ENCODE measurements around the gene RBM17. TPM values are rescaled to one million over a fixed set of nuclear protein-coding genes. Genes with fewer than 3 reads are reported as not detected.
"Not testable (repeated sequence)": the region's sequence is repeated elsewhere in the genome, so short reads cannot be mapped to it uniquely, and the experiment has no call there.

The RBM17 gene
- total RNA-seq, 1 experiment from 2014 or later = 18.5 TPM

DNA sequence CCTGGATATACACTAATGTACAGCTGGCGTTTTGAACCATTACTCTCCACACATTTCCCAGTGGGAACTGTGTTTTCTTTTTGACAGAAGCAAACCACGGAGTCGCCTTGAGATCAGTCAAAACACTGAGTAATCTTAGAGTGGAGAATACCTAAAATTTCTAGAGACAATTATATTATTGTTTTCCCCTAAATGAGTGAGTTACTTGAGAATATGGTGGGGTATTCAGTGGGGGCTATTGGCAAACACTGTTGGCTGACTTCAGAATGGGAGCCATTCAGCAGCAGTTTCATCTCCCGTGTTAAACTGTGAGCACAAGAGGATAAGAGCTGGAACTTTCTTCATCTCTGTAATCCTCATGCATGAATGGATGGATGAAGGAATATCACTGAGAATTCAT lies 32.9 kb upstream of the RBM17 start:
- no peak for DNase-seq (ENCODE audit: low spot score)

GRCh38 chr10:6056411-6057135 lies 32.3 kb upstream of the RBM17 start:
- DNase-seq (ENCODE audit: low spot score) = no peak

DNA sequence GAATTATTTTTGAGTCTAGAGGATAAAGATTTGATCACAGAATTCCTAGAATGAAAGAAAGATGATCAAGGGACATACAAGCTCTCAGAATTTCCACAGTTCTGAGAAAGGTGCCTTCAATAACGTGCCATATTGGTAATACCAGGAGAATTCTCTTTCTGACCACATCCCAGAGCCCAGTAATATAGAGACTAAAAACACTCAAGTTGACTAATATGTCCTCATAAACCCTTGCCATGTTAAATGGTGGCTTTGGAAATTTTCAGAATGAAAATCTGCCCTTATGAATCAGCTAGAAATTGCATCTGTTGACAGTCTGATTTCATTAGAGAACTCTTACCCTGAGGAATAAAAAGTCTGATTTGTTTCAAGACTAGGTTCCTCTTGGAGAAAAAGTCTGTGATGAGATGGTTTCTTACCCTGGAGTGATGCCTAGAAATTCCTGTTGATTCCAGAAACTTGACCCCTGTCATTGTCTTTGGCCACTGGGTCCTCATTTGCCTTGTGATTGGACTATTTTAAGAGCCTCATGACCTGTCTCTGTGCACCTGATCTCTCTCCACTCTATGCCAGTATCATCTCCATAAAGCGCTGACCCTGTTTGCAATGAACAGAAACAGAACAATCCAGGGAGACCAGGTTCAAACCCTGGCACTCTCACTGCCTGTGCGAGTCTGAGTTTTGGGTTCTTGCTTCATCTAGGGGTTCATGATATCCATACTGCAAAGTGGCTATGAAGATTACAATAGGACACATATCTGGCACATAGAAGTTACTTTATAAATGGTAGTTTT lies 30.0 kb upstream of the RBM17 start:
- DNase-seq (ENCODE audit: low spot score) = no peak

DNA sequence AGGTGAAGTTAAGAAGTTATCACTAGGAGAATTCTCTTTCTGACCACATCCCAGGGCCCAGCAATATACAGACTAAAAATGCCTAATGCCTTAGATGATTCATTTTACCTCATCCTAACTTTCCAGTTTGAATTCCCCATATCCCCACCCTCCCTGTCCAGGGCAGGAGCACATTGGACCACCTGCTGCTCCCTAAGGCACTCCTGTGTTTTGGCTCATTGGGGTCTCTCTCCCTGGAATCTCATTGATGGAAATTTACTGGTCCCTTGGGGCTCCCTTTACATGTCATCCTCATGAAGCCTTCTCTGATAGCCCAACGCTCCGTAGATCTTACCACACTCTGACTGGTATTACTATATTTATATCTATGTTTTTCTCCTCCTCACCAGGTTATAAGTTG lies 29.3 kb upstream of the RBM17 start:
- DNase-seq (ENCODE audit: low spot score) = no peak

GRCh38 chr10:6061056-6061455 lies 27.8 kb upstream of the RBM17 start:
- DNase-seq (ENCODE audit: low spot score) = no peak

- DNase-seq (ENCODE audit: low spot score) = no peak
Measured at GRCh38 chr10:6062101-6062771, 26.6 kb upstream of the RBM17 start, which contains the start of gene IL2RA. Gene IL2RA, minus strand, starts transcription at chr10:6062367. Its CDS starts 216 bp downstream, at chr10:6062151.

- DNase-seq (ENCODE audit: low spot score) = no peak
Measured at GRCh38 chr10:6064119-6064518, 24.7 kb upstream of the RBM17 start.

DNA sequence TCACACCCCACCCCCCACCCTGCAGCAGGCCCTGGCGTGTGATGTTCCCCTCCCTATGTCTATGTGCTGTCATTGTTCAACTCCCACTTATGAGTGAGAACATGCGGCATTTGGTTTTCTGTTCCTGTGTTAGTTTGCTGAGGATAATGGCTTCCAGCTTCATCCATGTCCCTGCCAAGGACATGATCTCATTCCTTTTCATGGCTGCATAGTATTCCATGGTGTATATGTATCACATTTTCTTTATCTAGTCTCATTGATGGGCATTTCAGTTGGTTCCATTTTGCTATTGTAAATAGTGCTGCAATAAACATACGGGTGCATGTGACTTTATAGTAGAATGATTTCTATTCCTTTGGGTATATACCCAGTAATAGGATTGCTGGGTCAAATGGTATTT lies 24.1 kb upstream of the RBM17 start:
- not testable (repeated sequence) for DNase-seq (ENCODE audit: low spot score)

DNA sequence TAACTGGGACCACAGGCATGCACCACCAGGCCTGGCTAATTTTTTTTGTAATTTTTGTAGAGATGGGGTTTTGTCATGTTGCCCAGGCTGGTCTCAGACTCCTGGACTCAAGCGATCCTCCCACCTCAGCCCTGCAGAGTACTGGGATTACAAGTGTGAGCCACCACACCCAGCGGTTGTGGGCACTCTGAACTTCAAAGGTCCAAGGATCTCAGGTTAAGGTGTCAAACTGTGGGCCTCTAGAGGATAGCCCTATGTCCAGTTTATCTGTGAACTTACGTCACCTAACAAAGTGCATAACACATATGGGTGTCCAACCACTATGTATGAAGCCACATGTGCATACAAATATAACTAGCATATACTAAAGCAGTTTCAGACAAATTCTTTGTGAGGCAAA lies 23.4 kb upstream of the RBM17 start:
- DNase-seq (ENCODE audit: low spot score) = no peak

- DNase-seq (ENCODE audit: low spot score) = no peak
Measured at GRCh38 chr10:6065835-6066234, 23.0 kb upstream of the RBM17 start.

GRCh38 chr10:6067457-6067856 lies 21.4 kb upstream of the RBM17 start:
- no peak for DNase-seq (ENCODE audit: low spot score)

DNA sequence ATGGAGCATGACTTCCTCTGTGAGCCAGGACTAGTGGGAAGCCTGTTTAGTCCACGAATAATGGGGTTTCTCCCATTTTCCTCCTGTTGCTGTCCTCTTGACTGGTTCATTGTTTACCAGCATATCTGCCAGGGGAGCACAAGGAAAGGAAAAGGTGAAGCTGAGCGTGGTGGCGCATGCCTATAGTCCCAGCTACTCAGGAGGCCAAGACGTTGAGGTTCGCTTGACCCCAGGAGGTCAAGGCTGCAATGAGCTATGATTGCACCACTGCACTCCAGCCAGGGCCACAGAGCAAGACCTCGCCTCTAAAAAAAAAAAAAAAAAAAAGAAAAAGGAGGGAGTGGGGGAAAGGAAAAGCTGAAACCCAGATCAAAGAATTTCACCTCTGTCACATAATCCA lies 20.8 kb upstream of the RBM17 start:
- DNase-seq (ENCODE audit: low spot score) = no peak

- DNase-seq (ENCODE audit: low spot score) = no peak
Measured at GRCh38 chr10:6068422-6068821, 20.4 kb upstream of the RBM17 start.

- peak; percentile 40 for DNase-seq (ENCODE audit: low spot score)
Measured at GRCh38 chr10:6069081-6069931, 19.5 kb upstream of the RBM17 start.

GRCh38 chr10:6070660-6071059 lies 18.2 kb upstream of the RBM17 start:
- no peak for DNase-seq (ENCODE audit: low spot score)

DNA sequence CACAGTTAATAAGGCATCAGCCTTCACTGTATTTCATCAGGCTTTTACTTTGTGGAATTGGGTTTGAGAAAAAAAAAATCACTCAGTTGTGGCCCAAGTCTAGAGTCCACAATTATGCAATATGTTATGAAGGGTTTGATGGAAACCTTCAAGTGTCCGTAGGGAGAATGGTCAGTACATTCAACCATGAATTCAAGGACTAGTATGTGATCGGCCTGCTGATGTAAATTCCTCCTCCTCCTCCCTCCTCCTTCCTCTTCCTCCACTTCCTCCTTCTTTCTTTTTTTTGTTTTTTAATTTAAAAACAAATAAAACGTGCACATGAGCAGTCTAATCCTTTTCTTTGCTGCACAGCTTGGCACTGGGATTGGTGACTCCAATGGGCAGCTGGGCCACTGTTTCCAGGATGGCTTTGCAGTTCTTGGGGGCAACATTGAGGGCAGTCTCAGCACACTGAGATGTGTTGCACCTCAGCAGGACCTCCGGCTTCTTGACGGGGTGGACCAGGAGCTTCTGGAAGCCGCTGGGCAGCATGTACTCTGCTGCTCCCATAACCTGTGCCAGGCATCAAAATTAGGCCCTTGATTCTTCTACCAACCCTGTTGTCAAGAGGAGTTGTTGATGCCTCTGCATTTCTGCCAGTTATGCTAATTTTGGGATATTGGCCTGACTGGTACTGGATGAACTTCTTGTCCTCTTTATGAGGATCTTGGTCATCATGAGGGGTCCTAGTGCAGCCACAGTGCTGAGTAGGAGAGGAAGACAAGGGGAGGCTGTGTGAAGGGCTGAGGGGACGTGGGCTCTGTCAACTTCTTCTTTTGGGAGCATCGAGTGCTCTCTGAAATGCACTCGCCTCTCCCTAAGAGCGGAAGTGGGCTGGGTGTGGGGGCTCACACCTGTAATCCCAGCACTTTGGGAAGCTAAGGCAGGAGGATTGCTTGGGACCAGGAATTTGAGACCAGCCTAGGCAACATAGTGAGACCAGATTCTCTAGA lies 17.4 kb upstream of the RBM17 start:
- DNase-seq (ENCODE audit: low spot score) = no peak

DNA sequence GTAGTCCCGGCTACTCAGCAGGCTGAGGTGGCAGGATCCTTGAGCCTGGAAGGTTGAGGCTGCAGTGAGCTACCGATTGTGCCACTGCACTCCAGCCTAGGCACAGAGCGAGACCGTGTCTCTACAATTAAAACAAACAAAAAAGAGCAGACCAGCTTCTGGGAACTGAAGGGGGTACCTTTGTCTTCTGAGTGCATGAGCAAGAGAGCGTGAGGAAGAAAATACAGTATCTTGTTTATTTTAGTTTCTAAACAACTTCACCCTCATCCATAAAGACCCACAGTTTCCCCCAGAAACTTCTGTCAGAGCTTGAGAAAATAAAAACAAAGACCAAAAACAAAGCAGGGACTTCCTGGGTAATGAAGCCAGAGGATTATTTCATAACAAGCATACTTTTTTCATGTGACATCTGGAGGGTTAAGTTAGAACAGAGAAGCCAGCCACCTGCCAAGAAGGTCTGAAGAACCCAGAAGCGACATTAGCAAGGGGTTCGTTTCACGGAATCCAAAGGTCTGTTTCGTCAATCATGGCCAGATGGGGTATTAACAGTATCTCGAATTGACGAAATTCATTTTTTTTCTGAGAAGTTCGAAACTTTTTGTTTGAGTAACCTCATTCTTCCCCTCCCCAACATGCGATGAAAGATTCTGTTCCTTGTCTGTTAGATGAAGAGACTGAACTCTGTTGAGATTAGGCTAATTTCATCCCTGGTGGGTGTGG lies 16.5 kb upstream of the RBM17 start:
- DNase-seq (ENCODE audit: low spot score) = no peak

DNA sequence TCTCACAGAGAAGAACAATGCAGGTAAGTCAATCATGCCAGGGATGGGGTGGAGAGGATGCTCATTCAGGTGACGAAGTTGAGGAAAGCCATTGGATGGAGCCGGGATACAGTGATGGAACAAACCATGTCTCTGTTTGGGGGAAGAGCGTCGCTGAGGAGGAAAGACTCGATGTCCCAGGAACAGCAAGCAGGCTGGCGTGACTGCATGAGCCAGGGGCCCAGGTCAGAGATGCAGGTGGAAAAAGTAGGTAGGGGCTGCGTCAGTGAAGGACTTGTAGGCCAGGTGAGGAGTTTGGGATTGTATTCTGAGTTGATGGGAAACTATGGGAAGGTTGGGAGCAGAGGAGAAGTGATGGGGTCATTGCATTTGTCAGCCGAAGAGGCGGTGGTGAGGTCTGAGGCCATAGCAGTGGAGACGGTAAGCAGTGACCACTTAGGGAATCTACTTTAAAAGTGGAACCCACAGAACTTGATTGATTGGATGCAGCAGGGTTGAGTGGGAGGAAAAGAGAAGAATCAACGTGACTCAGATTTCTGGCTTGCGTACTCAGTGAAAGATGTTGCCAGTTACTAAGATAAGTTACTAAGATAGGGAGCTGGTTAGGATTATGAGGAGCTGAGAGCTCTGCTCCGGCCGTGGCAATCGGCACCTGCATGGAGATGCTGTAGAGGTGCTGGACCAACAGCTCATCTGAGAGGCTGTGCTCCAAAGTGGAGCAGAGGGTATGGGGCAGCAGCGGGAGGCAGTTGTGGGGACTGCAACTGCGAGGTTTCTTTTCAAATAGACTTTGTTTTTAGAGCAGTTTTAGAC lies 14.1 kb upstream of the RBM17 start:
- DNase-seq (ENCODE audit: low spot score) = no peak
